HG02678 (cell line): ENCODE measurements around the gene MOXD1.

Experiments used
- ATAC-seq: cut with Tn5 transposase; IDR thresholded peaks from one replicate; pipeline ENCODE4 v1.9.1; 2021; ENCODE audit warnings: mild to moderate bottlenecking, moderate library complexity; ENCODE audit not compliant: unreplicated experiment

Gene MOXD1

GRCh38 chr6:132246632-132247270 is 154.5 kb downstream of the MOXD1 start:
- ATAC-seq, result no peak

- no peak for ATAC-seq
These were observed 155.1 kb downstream of the MOXD1 start for GRCh38 chr6:132246120-132246617.
